ENCODE results near the gene NEDD4L. TPM values are rescaled to one million over a fixed set of nuclear protein-coding genes. Genes with fewer than 3 reads are reported as not detected.
"Not testable (repeated sequence)": the region's sequence is repeated elsewhere in the genome, so short reads cannot be mapped to it uniquely, and the experiment has no call there.

Gene NEDD4L
- total RNA-seq, 2 experiments from 2014 or later = 3.2 to 3.3 TPM

GRCh38 chr18:58276789-58277739, 233.0 kb downstream of the NEDD4L start:
- DNase-seq (ENCODE audit: low spot score) = no peak
- Histone ChIP-seq H3K27ac (ENCODE audit: low read depth, low read length, poor library complexity, severe bottlenecking) (no peak overlapping the region), H3K4me3 (ENCODE audit: low read depth, low read length, poor library complexity, severe bottlenecking) (no peak overlapping the region), H3K4me1 (ENCODE audit: insufficient read depth, low read length, poor library complexity, severe bottlenecking) (no peaks in the 10 kb centered on the region), H4K20me1 (ENCODE audit: insufficient read depth, low read length) (no peaks in the 10 kb centered on the region), H3K9me3 (ENCODE audit: low read length) (no peaks in the 10 kb centered on the region), H3K9me2 (ENCODE audit: insufficient read depth, low read length) (no peaks in the 10 kb centered on the region), H3K4me2 (ENCODE audit: low read length) (no peak overlapping the region), H3K36me3 (ENCODE audit: insufficient read depth, low read length) (no peaks in the 10 kb centered on the region), H2AFZ (ENCODE audit: low read length) (no peak overlapping the region), H3K79me2 (ENCODE audit: insufficient read depth, low read depth, low read length) (no peaks in the 10 kb centered on the region)
- ChIA-PET CTCF (ENCODE audit: unreplicated experiment) (no interaction called here), POLR2A (no interaction called here)
- TF ChIP-seq CTCF (conservative IDR thresholded peaks at IDR 0.05; ENCODE audit: low read length) = no peak
- TF ChIP-seq EZH2phosphoT487 (IDR thresholded peaks at IDR 0.05; ENCODE audit: borderline replicate concordance, low read depth, low read length) = no peak
- intact Hi-C loops (cut with micrococcal nuclease; ENCODE audit: unreplicated experiment) = no loop called here
- BruUV-seq (replicated peaks) = no TSS peak

DNA sequence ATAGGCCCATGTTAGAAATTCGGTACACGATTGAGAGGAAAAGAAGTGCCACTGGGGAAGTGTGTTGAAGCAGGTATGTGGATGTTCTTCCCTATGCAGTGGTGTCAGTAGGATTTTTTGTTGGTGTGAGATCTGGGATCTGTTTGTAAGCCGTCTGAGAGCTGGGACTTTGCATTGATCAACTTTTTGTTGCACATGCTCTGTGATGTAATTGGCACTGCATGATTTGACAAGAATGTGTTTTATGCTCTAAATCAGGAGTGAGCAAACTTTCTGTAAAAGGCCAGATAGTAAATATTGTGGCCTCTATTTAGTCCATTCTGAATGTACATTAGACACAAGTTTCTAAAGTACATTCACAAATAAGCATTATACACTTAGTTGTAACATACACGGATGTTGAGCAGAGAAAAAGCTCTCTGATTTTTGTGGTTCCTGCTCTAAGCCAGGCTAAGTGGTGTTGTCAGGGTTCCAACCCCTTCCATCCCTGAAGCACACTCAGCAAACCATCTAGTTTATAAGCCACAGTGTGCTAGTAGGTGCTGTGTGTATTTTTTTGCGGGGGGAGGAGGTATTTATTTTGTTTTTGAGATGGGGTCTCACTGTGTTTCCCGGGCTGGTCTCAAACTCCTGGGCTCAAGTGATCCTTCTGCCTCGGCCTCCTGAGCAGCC, 235.6 kb downstream of the NEDD4L start:
- no peaks in the 10 kb centered on the region for H3K4me1 ChIP-seq (ENCODE audit: insufficient read depth, low read length, poor library complexity, severe bottlenecking)
- H2AFZ ChIP-seq (ENCODE audit: low read length) = no peak overlapping the region
- no peaks in the 10 kb centered on the region for H3K9me3 ChIP-seq (ENCODE audit: low read length)
- H4K20me1 ChIP-seq (ENCODE audit: insufficient read depth, low read length) = no peaks in the 10 kb centered on the region
- H3K9me2 ChIP-seq (ENCODE audit: insufficient read depth, low read length) = no peaks in the 10 kb centered on the region
- BruUV-seq (replicated peaks) = no TSS peak
- no peaks in the 10 kb centered on the region for H3K79me2 ChIP-seq (ENCODE audit: insufficient read depth, low read depth, low read length)
- no peak overlapping the region for H3K4me2 ChIP-seq (ENCODE audit: low read length)
- DNase-seq (ENCODE audit: low spot score) = no peak
- no peaks in the 10 kb centered on the region for H3K36me3 ChIP-seq (ENCODE audit: insufficient read depth, low read length)
- ChIA-PET CTCF (ENCODE audit: unreplicated experiment) (no interaction called here), POLR2A (no interaction called here)
- intact Hi-C loops (cut with micrococcal nuclease; ENCODE audit: unreplicated experiment) = no loop called here
- H3K4me3 ChIP-seq (ENCODE audit: low read depth, low read length, poor library complexity, severe bottlenecking) = no peak overlapping the region
- no peak overlapping the region for H3K27ac ChIP-seq (ENCODE audit: low read depth, low read length, poor library complexity, severe bottlenecking)
- no peak for TF ChIP-seq CTCF (conservative IDR thresholded peaks at IDR 0.05; ENCODE audit: low read length)
- no peak for TF ChIP-seq EZH2phosphoT487 (IDR thresholded peaks at IDR 0.05; ENCODE audit: borderline replicate concordance, low read depth, low read length)

- ChIA-PET CTCF (ENCODE audit: unreplicated experiment) (no interaction called here), POLR2A (no interaction called here)
- Histone ChIP-seq H3K4me3 (ENCODE audit: low read depth, low read length, poor library complexity, severe bottlenecking) (no peak overlapping the region), H3K27ac (ENCODE audit: low read depth, low read length, poor library complexity, severe bottlenecking) (no peak overlapping the region), H4K20me1 (ENCODE audit: insufficient read depth, low read length) (no peaks in the 10 kb centered on the region), H3K9me2 (ENCODE audit: insufficient read depth, low read length) (no peaks in the 10 kb centered on the region), H3K4me1 (ENCODE audit: insufficient read depth, low read length, poor library complexity, severe bottlenecking) (no peaks in the 10 kb centered on the region), H3K4me2 (ENCODE audit: low read length) (no peak overlapping the region), H2AFZ (ENCODE audit: low read length) (no peak overlapping the region), H3K9me3 (ENCODE audit: low read length) (no peaks in the 10 kb centered on the region), H3K36me3 (ENCODE audit: insufficient read depth, low read length) (no peaks in the 10 kb centered on the region), H3K79me2 (ENCODE audit: insufficient read depth, low read depth, low read length) (no peaks in the 10 kb centered on the region)
- DNase-seq (ENCODE audit: low spot score) = no peak
- no TSS peak for BruUV-seq (replicated peaks)
- intact Hi-C loops (cut with micrococcal nuclease; ENCODE audit: unreplicated experiment) = no loop called here
- TF ChIP-seq CTCF (conservative IDR thresholded peaks at IDR 0.05; ENCODE audit: low read length) (no peak), EZH2phosphoT487 (IDR thresholded peaks at IDR 0.05; ENCODE audit: borderline replicate concordance, low read depth, low read length) (no peak)
Observed at GRCh38 chr18:58280191-58280590, 236.2 kb downstream of the NEDD4L start.

DNA sequence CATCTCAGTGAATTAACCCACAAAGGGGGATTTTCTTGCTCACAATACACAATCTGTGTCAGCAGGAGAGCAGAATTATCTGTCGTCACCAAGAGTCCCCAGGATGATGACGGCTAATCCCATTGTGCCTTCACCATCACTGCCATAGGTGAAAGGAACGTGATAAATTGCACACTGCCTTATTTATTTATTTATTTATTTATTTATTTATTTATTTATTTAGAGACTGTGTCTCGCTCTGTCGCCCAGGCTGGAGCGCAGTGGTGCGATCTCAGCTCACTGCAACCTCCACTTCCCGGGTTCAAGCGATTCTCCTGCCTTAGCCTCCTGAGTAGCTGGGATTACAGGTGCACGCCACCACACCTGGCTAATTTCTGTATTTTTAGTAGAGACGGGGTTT, 238.8 kb downstream of the NEDD4L start:
- H3K4me1 ChIP-seq (ENCODE audit: insufficient read depth, low read length, poor library complexity, severe bottlenecking); BruUV-seq (replicated peaks); H3K4me2 ChIP-seq (ENCODE audit: low read length); CTCF ChIA-PET (ENCODE audit: unreplicated experiment); H2AFZ ChIP-seq (ENCODE audit: low read length); H4K20me1 ChIP-seq (ENCODE audit: insufficient read depth, low read length); DNase-seq (ENCODE audit: low spot score); H3K79me2 ChIP-seq (ENCODE audit: insufficient read depth, low read depth, low read length); intact Hi-C loops (cut with micrococcal nuclease; ENCODE audit: unreplicated experiment); H3K27ac ChIP-seq (ENCODE audit: low read depth, low read length, poor library complexity, severe bottlenecking); POLR2A ChIA-PET; H3K9me2 ChIP-seq (ENCODE audit: insufficient read depth, low read length); H3K9me3 ChIP-seq (ENCODE audit: low read length); H3K36me3 ChIP-seq (ENCODE audit: insufficient read depth, low read length); H3K4me3 ChIP-seq (ENCODE audit: low read depth, low read length, poor library complexity, severe bottlenecking): not testable (repeated sequence)

Data from OCI-LY7 (cell line).